Left ventricle myocardium superior (tissue), 1 donor: Measurements from ENCODE around the gene PRM3. TPM values are rescaled to one million over a fixed set of nuclear protein-coding genes. Genes with fewer than 3 reads are reported as not detected.
A peak's percentile ranks its signal among the peaks of the same experiment; 100 is the strongest.

Source experiments
- ATAC-seq: fragments of 200-7000 bp; cut with Tn5 transposase; one replicate; pipeline ENCODE4 v1.9.1; 2020; ENCODE audit warnings: mild to moderate bottlenecking, moderate library complexity
- DNase-seq: peaks from one replicate; pipeline ENCODE4 v3.0.0-alpha.2; 2020
- intact Hi-C: fragments of 100-400 bp; cut with micrococcal nuclease; formaldehyde crosslinking; loops from one replicate; pipeline ENCODE4 v1.11.0; 2022
- long read RNA-seq: library from polyadenylated mRNA; unstranded; transcript quantifications from one replicate; pipeline ENCODE4 v2.0.0, GENCODE V29; 2021
- total RNA-seq: library from RNA; stranded (reverse); fragmentation: NEBNext Ultra II Directional; extraction: Animal tissue kit (Norgen Biotek cat#: 25700); gene quantifications from one replicate; pipeline ENCODE4 v1.2.1, GENCODE V29; 2021
- donor health status: DM: no; HTN: yes; CAD: no; lungs with severe emphysema.

Gene PRM3, protein sequence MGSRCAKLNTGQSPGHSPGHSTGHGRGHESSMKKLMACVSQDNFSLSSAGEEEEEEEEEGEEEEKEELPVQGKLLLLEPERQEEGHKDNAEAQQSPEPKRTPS
- total RNA-seq = not detected
- long read RNA-seq = 0 reads

DNA sequence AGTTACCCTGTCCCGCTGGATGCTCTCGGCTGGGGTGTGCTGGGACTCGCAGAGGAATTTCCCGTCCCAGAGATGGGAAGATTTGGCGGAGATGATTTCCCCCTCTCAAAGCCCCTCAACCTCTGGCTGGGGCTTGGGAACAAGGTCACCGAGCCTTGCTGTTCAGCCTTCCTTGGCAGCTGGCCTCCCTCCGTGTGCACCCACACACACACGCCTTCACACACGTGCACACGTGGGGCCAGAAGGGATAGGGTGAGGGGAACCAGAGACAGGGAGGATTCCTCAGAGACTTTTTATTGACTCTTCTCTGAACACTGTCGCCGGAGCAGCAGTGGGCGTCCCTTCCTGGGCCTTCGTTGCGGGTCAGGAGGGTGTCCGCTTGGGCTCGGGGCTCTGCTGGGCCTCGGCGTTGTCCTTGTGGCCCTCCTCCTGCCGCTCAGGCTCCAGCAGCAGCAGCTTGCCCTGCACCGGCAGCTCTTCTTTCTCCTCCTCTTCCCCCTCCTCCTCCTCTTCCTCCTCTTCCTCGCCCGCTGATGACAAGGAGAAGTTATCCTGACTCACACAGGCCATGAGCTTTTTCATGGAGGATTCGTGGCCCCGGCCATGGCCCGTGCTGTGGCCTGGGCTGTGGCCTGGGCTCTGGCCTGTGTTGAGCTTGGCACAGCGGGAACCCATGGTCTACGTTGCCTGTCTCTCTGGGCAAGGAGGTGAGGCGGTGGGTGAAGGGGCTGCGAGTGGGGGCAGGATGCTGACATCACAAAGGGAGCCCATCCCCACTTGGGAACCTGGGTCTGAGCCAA is at the start of gene PRM3:
Gene PRM3, minus strand, starts transcription at position 709 of the 800 bp plus-strand sequence. Its CDS starts 34 bp downstream, at position 675.
- intact Hi-C loops = no loop called here
- no peak for DNase-seq
- ATAC-seq = no peak

DNA sequence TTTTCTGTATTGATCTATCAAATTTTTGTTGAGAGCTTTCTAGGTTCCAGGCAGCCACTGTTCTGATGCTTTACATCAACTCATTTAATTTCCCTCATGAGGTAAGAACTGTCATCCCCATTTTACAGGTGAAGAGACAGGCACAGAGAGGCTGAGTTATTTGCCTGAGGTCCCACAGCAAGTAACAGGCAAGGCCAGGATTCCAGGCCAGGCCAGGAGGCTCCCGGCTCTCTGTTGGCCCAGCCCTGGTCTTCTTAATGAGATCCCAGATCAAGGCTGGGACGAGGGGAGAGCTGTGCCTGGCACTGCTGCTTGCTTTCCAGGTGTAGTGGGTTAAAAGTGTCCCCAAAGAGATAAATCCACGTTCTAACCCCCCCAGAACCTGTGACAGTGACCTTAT is 49.4 kb upstream of the PRM3 start:
- ATAC-seq = no peak
- intact Hi-C loops = no loop called here
- no peak for DNase-seq

DNA sequence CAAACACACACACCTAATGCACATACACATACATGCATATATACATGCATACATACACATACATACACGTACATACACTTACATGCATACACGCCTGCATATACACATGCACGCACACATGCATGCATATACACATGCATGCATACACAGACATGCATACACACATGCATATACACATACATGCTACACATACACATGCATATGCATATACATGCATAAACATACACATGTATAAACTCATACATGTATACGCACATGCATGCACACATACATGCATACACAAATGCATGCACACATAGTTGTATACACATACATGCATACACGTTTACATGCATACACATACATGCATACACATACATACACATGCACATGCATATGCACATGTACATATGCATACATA is 48.2 kb upstream of the PRM3 start:
- DNase-seq (no peak), ATAC-seq (no peak)
- intact Hi-C loops = no loop called here

DNA sequence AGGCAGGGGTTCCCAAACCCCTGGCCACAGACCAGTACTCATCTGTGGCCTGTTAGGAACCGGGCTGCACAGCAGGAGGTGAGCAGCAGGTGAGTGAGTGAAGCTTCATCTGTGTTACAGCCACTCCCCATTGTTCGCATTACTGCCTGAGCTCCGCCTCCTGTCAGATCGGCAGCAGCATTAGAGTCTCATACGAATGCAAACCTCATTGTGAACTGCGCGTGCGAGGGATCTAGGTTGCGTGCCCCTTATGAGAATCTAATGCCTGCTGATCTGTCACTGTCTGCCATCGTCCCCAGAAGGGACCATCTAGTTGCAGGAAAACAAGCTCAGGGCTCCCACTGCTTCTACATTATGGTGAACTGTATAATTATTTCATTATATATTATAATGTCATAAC is 46.7 kb upstream of the PRM3 start:
- intact Hi-C loops = no loop called here
- ATAC-seq = no peak
- DNase-seq = no peak

DNA sequence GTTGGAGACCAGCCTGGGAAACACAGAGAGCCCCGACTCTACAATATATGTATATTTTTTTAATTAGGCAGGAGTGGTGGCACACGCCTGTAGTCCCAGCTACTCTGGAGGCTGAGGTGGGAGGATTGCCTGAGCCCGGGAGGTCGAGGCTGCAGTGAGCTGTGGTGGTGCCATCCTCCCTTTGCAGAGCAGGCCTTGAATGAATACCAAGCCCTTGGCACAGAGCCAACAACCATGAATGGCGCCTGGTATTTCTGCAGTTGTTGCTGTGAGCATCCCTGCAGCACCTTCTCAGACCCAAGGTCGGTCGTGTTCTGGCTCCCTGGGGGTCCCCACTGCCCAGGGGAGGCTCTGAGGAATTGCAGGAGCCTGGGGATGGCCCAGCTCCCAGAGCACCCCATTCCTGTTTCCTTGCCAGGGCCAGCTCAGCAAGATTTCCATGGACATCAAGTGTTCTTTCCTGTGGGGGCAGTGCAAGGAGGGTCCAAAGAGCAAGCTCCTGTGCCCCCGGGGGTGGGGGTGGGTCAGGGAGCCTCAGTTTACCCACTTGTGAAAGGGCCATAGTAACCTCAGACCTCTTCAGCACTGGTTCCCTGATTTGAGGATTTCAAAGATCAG is 46.2 kb upstream of the PRM3 start:
- DNase-seq = no peak
- intact Hi-C loops = no loop called here
- ATAC-seq = no peak

DNA sequence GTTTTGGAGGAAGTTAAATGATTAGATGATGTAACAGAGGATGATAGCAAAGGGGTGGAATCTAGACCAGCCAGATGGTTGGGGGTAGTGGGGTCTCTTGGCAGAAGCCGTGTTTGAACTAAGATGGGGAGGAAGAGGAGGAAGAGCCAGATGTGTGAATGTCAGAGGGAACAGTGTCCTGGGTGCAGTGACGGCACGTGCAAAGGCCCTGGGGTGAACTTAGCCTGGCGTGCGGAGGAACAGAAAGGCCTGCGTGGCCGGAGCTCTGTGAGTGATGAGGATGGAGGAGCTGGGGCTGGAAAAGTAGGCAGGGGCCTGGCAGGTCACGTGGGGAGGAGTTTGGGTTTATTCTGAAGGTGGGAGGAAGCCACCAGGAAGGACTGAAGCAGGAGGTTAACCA is 45.4 kb upstream of the PRM3 start:
- no peak for DNase-seq
- ATAC-seq = no peak
- intact Hi-C loops = no loop called here

DNA sequence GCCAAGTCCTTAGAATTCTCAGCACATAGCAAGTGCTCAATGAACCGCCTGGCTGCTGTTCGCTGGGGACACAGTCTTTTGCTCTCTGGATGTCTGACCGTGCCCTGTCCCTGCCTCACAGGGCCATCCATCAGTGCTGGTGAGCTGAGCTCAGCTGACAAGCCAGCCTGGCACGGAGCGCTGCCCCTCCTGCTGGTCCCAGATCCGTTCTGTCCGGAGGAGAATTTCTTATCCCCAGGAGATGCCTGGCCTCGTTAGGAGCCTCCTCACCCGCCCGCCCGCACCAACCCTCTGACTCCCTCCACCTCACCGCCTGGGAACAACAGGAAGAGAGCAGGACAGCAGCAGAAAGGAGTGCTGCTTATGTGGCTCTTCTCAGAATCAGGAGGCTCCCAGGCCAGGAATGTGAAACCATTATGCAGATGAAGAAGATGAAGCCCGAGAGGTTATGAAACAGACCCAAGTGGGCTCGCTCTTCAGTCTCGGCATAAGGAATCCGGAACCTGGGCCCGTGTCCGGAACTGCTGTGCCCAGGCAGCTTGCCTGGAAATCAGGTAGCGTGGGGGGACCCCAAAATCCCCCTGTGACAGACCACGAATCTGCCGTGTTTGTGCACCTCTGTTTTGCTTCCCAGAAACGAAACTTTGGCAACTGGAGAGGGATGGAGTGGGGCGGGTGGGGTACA is 43.0 kb upstream of the PRM3 start:
- no peak for DNase-seq
- intact Hi-C loops = no loop called here
- no peak for ATAC-seq

DNA sequence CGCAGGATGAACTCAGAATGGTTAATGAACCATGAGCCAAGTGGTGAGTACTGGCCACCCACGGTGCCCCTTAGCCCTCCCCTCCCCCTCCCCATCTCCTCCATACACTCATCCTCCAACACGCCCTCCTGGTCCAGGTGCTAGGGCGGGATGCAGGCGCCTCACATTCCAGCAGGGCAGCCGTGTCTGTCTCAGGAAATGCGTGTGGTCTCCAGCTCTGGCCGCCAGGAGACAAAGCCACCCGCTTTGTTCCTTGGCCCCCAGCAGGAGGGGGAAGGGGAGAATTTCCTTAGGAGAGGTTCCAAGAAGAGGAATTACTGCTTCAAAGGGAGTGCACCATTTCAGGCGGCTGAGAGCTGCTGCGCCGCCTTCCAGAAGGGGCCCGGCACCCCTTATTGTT is 42.1 kb upstream of the PRM3 start:
- ATAC-seq (no peak), DNase-seq (no peak)
- intact Hi-C loops = no loop called here

DNA sequence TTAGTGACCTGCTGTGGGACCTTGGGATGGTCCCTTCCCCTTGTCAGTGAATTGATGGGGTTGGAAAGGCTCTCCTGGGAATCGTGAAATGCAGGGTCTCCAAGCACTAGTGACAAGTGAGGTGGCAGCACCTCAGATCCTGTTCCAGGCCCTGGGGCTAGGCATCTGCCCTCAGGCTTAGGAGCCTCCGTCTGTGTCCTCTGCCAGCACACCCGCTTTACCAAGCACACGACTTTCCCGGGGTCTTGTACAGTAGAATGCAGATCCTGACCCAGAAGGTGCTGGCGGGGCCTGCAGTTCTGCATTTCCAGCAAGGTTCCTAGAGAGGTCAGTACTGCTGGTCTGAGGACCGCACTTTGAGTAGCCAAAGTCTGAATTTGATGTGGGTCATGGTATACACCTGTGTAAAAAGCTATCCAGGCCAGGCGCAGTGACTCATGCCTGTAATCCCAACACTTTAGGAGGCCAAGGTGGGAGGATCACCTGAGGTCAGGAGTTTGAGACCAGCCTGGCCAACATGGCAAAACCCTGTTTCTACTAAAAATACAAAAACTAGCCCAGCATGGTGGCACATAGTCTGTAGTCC is 41.0 kb upstream of the PRM3 start:
- intact Hi-C loops = no loop called here
- no peak for DNase-seq
- ATAC-seq = no peak

DNA sequence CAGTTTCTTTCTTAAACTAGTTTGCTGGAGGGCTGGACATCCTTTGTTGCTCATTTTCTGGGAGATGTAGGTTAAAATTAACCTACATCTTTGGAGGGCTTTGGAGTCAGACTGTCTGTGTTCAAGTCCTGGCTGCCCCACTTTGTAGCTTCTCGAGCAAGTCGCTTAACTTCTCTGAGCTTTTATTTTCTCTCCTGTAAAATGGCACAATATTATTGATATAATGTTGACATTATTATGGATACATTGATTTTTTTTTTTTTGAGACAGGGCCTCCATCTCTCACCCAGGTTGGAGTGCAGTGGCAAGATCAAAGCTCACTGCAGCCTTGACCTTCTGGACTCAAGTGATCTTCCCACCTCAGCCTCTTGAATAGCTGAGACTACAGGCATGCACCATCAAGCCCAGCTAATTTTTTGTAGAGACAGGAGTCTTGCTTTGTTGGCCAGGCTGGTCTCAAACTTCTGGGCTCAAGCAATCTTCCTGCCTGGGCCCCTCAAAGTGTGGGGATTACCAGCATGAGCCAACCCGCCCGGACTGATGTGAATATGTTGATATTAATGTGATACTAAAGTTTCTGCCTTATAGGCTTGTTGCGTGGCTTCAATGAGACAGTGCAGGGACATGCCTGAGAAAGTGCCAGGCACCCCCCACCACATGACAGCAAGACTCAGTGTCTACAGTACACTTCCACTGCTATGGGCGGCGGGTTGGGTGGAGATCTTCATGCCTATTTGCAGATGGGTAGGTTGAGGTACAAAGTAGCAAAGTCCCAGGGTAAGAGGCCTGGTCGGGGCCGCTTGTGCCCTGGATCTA is 40.3 kb upstream of the PRM3 start:
- intact Hi-C loops = no loop called here
- DNase-seq (no peak), ATAC-seq (no peak)

DNA sequence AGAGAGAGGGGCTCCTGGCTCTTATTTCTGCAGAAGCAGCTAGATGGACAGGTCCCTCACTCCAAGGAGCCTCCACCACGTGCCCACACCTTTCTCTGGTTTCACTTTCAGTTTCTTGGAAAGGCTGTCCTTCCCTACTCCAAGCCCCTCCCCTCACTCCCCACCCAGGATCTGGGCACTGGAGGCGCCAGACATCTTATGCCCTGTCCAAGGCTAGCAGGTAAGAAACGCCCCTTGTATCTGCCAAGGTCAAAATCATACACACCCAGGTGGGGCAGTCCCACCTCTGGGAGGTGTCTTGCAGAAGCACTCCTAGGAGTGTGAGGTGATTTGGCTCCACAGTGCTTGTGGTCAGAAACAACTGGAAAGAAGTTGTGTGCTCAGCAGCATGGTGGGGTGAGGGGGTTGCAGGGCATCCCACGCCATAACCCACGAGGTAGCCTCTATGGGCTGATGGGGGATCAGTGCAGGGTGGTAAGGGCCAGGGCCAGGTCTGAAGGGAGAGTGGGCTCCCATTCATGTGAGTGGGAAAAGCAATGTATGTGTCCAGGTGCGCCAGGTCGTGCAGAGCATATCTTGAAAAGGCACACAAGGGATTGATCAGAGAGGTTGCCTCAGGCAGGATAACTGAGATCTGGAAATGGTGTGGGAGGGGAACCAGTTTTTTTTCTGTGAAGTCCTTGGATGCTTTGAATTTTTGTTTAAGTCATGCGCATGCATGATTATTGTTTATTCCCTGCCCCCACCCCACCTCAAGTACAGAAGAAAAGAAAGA is 39.5 kb upstream of the PRM3 start:
- ATAC-seq (peak; percentile 22), DNase-seq (no peak)
- intact Hi-C loops = no loop called here

DNA sequence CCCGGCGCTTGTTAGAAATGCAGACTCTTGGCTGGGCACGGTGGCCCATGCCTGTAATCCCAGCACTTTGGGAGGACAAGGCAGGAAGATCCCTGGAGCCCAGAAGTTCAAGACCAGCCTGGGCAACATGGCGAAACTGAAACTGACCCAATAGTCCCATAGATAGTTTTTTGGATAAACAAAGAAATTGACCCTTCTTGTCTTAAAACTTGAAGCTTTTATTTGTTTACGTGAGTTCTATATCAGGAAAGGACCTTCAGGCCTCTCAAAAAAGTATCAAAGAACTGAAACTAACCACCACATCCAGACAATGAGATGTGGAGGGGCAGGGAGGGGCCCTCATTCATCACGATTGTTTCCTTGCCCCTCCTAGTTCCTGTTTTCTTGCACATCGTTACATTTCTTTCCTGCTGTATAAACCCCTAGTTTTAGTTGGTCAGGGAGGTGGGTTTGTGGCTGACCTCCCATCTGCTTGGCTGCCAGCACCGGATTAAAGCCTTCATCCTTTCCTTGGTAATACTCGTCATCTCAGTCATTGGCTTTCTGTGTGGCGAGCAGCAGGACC is 37.6 kb upstream of the PRM3 start:
- no peak for ATAC-seq
- intact Hi-C loops = no loop called here
- no peak for DNase-seq

DNA sequence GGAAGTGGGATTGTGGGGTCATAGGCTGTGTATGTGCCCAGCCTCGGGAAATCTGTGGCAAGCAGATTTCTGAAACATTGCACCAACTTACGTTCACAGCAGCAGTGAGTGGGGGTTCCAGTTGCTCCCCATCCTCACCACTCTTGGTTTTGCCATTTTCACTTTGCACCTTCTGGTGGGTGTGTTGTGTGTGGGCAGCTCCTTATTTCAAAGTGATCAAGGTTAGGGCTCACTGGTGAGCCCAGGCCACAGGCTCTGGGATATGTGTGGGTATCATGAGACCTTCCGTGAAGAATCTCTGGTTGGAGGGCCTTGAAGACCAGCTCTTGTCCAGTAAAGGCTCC is 37.2 kb upstream of the PRM3 start:
- intact Hi-C loops = no loop called here
- ATAC-seq (no peak), DNase-seq (no peak)

DNA sequence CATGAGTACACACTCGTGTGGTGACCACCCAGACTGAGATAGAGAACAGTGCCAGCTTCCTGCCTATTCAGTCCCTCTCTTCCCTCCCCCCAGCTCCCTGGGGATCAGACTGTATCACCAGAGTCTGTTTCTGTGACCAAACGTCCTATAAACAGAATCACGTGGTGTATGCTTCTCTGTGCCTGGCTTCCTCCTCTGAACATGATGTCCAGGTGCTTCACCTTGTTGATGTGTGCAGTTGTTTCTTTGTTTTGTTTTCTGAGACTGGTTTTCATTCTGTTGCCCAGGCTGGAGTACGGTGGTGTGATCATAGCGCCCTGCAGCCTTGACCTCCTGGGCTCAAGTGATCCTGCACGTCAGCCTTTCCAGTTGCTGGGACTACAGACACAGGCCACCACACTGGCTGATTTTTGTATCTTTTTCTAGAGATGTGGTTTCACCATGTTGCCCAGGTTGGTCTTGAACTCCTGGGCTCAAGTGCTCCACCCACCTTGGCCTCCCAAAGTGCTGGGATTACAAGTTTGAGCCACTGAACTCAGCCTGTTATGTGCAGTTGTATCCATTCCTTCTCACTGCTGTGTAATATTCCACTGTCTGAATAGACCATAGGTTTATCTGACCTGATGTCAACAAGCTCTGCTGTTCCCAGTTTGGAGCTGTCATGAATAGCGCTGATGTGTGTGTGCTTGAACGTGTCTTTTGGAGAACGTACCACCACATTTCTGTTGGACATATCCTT is 36.6 kb upstream of the PRM3 start:
- intact Hi-C loops = no loop called here
- DNase-seq (no peak), ATAC-seq (no peak)

DNA sequence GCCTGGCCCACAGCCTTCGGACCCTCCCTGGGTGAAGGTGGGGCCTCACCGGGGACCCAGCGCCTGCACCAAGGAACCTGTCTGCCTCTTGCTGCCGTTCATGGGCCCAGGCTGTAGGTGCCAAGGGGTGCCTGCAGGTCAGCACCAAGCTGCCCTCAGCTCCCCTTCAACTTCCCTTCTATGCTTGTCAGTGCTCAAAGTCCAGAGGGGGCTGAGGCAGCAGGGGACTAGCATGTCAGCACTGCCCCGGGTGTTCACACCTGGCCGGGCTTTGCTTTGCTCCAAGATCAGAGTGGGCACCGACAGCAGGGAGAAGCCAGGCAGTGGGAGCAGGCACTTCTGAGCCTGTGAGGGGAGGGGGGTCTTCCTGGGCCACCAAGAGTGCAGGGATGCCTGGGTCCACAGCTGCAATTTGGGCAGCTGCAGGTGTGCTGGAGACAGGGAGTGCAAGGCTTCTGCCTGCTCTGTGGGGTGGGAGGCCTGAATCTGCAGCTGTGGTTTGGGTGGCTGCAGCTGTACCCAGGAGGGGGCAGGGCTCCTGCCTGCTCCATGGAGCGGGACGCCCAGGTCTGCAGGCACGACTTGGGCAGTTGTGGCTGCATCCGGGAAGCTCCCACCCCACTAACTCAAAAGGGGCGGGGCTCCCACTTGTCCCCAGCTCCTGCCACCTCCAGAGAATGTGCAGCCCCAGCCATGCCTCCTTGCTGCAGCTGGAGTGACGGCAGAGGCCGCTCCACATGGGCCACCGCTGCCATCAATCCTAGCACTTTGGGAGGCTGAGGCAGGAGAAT is 35.3 kb upstream of the PRM3 start:
- DNase-seq = no peak
- ATAC-seq = no peak

DNA sequence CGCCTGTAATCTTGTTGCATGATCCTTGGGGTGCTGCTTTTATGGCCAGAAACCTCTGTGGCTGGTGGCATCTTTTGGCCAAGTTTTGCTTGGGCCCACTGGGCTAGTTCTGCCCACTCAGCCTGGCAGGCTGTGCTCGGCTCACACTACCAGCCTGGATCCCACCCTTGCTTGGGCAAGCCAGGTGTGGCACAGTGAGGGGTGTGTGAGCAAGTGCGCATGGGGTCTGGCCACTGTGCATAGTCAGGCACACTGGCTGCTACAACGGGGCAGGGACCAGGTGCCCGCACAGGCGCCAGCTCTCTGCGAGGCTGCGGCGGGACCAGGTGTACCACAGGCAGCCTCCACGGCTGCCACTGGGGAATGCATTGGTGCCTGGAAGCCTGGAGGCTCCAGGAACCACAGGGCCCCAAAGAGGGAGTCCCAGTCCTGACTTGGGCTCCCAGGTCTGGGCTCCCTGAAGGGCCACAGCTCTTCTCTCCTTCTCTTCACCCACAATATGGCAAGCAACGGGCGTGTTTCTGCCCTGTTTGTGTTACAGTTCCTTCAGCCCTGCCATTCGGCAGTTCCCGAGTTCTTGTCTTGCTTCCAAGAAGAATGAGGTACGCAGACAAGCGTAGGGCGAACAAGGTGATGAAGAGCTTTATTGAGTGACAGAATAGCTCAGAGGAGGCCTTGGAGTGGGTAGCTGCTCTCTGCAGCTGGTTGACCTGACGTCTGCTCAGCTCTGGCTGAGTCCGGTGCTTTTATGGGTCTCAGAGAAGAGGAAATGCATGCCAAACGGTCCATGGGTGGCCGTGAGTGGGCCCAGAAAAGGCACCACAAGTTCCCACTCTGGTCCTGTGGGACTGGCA is 34.4 kb upstream of the PRM3 start:
- ATAC-seq = peak; percentile 66
- intact Hi-C loops = no loop called here
- DNase-seq = no peak

More for the DNA sequence above, 35.3 kb upstream of the PRM3 start:
- intact Hi-C loops = no loop called here
